GM12892 (cell line): ENCODE data around the gene ACRV1.
A peak's percentile ranks its signal among the peaks of the same experiment; 100 is the strongest.

Experiments
- DNase-seq: peaks from one replicate; pipeline ENCODE4 v3.0.0; 2011; ENCODE audit not compliant: insufficient read length
- FAIRE-seq: peaks from 2 replicates; lab custom pipeline; 2011; peaks lifted over from hg19 to GRCh38; lab: Jason Lieb, UNC
- POLR2A ChIP-seq: IDR thresholded peaks from 2 replicates; pipeline ENCODE4 v1.6.1; 2011; ENCODE audit warnings: low read depth, low read length, control low read depth
- POLR2AphosphoS5 ChIP-seq: IDR thresholded peaks from 2 replicates; pipeline ENCODE4 v1.6.1; 2011; ENCODE audit warnings: low read depth, low read length, control low read depth
- TAF1 ChIP-seq: IDR thresholded peaks from 2 replicates; pipeline ENCODE4 v1.6.1; 2011; ENCODE audit warnings: low read depth, mild to moderate bottlenecking, control low read depth, low read length, borderline replicate concordance

ACRV1 gene

DNA sequence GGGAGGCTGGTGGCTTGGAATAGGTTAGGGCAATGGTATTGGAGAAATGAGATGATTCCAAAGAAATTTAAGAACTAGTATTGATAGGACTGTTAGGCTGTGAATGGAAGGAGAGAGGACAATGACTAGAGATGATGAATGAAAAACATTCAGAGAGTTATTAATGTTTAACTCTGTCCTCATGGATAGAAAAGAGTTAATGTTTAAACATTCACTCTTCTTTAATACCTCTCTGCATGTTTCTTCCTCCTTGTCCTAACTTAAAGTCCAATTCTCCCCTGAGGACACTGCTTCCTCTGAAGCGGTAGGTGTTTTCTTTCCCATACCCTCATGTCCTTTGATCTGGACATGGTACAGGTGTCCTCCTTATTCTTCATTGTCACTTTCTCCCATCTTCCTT lies 42.3 kb downstream of the ACRV1 start:
- FAIRE-seq (peak; percentile 30), DNase-seq (no peak)
- TF ChIP-seq POLR2AphosphoS5 (no peak), TAF1 (no peak), POLR2A (no peak)

DNA sequence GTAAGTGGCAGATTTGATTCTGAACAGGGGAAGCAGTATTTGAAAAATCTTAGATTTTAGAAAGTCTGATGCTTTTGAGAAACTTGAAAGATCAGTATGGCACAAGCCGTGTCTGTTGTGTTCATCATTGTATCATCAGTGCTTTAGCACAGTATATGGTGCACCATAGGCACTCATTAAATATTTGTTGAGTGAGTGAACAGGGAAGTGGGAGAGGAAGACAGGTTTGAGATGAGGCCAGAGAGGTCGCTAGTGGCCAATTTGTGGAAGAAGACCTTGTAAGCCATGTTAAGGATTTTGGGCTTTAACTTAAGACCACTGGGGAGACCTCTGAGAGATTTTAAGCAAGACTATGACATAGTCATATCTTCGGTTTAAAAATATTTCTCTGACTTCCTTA lies 42.8 kb downstream of the ACRV1 start:
- TF ChIP-seq TAF1 = no peak
- TF ChIP-seq POLR2AphosphoS5 = no peak
- TF ChIP-seq POLR2A = no peak
- FAIRE-seq = no peak
- DNase-seq = no peak

DNA sequence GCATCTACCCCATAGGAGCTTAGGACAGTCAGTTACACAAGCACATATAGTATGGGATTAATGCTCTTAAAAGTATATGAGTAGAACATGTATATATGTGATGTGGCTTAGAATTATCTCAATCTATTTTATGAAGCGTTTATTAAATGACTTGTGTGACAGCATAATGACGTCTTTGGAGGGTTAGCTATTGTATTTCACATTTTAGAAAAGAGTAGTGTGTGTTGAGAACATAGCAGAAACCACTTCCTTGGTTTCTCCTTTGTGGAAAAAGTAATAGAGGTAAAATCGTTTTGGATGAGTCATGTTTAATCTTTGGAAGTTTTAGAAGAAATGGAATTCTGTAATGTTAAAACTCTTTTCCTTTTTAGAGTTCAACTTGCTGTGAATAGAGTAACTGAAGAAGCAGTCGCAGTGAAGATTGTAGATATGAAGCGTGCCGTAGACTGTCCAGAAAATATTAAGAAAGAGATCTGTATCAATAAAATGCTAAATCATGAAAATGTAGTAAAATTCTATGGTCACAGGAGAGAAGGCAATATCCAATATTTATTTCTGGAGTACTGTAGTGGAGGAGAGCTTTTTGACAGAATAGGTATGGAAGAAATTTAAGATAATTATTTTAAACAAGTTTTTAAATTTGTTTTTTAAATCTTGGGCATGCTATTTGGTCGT lies 53.3 kb downstream of the ACRV1 start:
- TF ChIP-seq TAF1 (no peak), POLR2AphosphoS5 (no peak), POLR2A (no peak)
- FAIRE-seq (no peak), DNase-seq (no peak)

- DNase-seq (peak; percentile 12), FAIRE-seq (peak; percentile 50)
- no peak for TF ChIP-seq POLR2A
- no peak; the same call in none of the 2 replicates for TF ChIP-seq POLR2AphosphoS5
- no peak for TF ChIP-seq TAF1
Measured at GRCh38 chr11:125626288-125626950, 54.2 kb downstream of the ACRV1 start.

GRCh38 chr11:125625630-125626287 lies 54.9 kb downstream of the ACRV1 start:
- FAIRE-seq (peak; percentile 98), DNase-seq (peak; percentile 65)
- TF ChIP-seq TAF1 (peak; percentile 98), POLR2AphosphoS5 (peak; percentile 84; the same call in 1 of the 2 replicates), POLR2A (peak; percentile 91)

GRCh38 chr11:125625225-125625629 lies 55.4 kb downstream of the ACRV1 start:
- TF ChIP-seq POLR2AphosphoS5 = no peak
- no peak for TF ChIP-seq POLR2A
- no peak for TF ChIP-seq TAF1
- FAIRE-seq = no peak
- DNase-seq = no peak

DNA sequence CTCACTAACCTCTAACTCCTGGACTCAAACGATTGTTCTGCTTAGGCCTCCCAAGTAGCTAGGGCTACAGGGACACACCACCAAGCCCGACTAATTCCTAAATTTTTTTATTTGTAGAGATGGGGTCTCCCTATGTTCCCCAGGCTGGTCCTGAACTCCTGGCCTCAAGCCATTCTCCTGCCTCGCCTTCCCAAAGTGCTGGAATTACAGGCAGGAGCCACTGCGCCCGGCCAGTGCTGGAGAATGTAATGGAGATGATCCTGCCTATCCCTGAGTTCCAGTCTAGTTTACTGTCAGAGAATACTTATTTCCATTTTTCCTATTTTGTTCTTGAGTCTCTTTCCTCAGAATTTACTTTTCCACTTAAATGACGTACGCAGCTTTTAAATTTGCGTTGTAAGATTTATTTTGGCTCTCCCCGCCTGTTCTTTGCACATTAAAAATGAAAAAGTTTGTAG lies 55.9 kb downstream of the ACRV1 start, which contains the start of gene CHEK1:
Gene CHEK1, plus strand, starts transcription at position 408 of the 458 bp plus-strand sequence. CDS start 1,606 bp downstream, outside the sequence.
- DNase-seq = no peak
- FAIRE-seq = no peak

DNA sequence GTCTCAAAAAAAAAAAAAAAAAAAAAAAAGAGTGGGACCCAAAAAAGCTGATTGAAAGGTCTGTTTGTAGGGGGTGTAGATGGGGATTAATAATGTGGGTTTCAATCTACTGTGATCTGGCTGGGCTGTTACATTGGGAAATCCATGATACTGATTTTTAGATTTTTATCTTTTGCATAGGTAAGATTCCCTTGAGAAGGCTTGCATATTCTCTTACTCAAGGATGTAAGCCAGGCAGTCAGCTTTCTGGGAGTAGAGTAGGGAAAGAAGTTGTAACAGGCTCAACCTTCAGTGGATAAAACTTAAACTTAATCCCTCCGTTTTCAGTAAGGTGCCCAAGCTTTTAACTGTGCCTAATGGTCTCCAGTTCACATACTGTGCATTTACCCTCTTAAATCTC lies 57.6 kb downstream of the ACRV1 start:
- FAIRE-seq = no peak
- TF ChIP-seq POLR2A = no peak

More for the DNA sequence above, 55.9 kb downstream of the ACRV1 start, which contains the start of gene CHEK1:
- TF ChIP-seq POLR2A (no peak), TAF1 (no peak)

DNA sequence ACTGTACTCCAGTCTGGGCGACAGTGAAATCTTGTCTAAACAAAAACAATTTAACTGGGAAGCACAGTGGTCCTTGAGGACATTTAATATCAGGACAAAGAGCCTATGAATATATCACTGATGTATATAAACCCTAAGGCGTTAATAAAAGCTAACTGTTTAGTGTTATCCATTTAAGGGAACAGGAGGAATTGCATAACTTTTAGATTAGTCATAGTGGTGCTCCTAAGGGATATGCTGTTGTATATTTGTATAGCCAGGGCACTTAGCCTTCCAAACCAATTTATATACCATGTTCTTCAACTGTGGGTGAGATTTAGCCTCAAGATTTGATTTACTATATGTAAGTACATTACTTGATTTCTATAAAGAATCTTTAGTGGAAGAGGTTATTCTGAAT lies 58.7 kb downstream of the ACRV1 start:
- no peak for FAIRE-seq
- TF ChIP-seq POLR2AphosphoS5 (no peak), POLR2A (no peak), TAF1 (no peak)
- DNase-seq = no peak

More for the DNA sequence above, 57.6 kb downstream of the ACRV1 start:
- DNase-seq = no peak
